Measurements from ENCODE around the gene ANKRD33B. TPM values are rescaled to one million over a fixed set of nuclear protein-coding genes. Genes with fewer than 3 reads are reported as not detected.

The ANKRD33B gene
- total RNA-seq, 6 experiments from 2014 or later = 6.3 to 13.2 (median 11.9) TPM

- Mint-ChIP-seq H3K4me3 (no peak overlapping the region), H3K27ac (no peak overlapping the region), H3K9me3 (peaks cover 5% of the 10 kb centered on the region; the same call in 1 of the 2 replicates), H3K36me3 (ENCODE audit: low read depth) (peaks cover 35% of the 10 kb centered on the region), H3K27me3 (ENCODE audit: insufficient read depth) (no peaks in the 10 kb centered on the region; the same call in 1 of the 2 replicates), H3K4me1 (ENCODE audit: low read depth) (peaks cover 18% of the 10 kb centered on the region)
- TF ChIP-seq CTCF (IDR thresholded peaks at IDR 0.05) = no peak
- DNase-seq = no peak
Observed at GRCh38 chr5:10623305-10623910, 59.5 kb downstream of the ANKRD33B start.

- H3K4me3 Mint-ChIP-seq = no peak overlapping the region
- peaks cover 27% of the 10 kb centered on the region for H3K36me3 Mint-ChIP-seq (ENCODE audit: low read depth)
- no peaks in the 10 kb centered on the region for H3K27me3 Mint-ChIP-seq (ENCODE audit: insufficient read depth)
- H3K27ac Mint-ChIP-seq = no peak overlapping the region
- H3K4me1 Mint-ChIP-seq (ENCODE audit: low read depth) = peaks cover 20% of the 10 kb centered on the region
- TF ChIP-seq CTCF (IDR thresholded peaks at IDR 0.05) = no peak
- DNase-seq = no peak
- peaks cover 5% of the 10 kb centered on the region; the same call in 1 of the 2 replicates for H3K9me3 Mint-ChIP-seq
Observed at GRCh38 chr5:10624206-10624605, 60.3 kb downstream of the ANKRD33B start.

- TF ChIP-seq CTCF (IDR thresholded peaks at IDR 0.05) = no peak
- Mint-ChIP-seq H3K4me3 (no peak overlapping the region), H3K9me3 (peaks cover 5% of the 10 kb centered on the region; the same call in 1 of the 2 replicates), H3K4me1 (ENCODE audit: low read depth) (peaks cover 24% of the 10 kb centered on the region), H3K27ac (no peak overlapping the region), H3K36me3 (ENCODE audit: low read depth) (peaks cover 30% of the 10 kb centered on the region), H3K27me3 (ENCODE audit: insufficient read depth) (no peaks in the 10 kb centered on the region)
- DNase-seq = no peak
Observed at GRCh38 chr5:10624679-10625078, 60.8 kb downstream of the ANKRD33B start.

GRCh38 chr5:10625700-10626472, 62.0 kb downstream of the ANKRD33B start:
- DNase-seq = no peak

GRCh38 chr5:10626473-10627013, 62.7 kb downstream of the ANKRD33B start:
- Mint-ChIP-seq H3K4me1 (ENCODE audit: low read depth) (peaks cover 38% of the 10 kb centered on the region), H3K27ac (peak overlapping the region; percentile 84), H3K9me3 (no peaks in the 10 kb centered on the region), H3K4me3 (peak overlapping the region; percentile 89), H3K36me3 (ENCODE audit: low read depth) (peaks cover 19% of the 10 kb centered on the region), H3K27me3 (ENCODE audit: insufficient read depth) (no peaks in the 10 kb centered on the region; the same call in 1 of the 2 replicates)
- no peak for DNase-seq
- no peak for TF ChIP-seq CTCF (IDR thresholded peaks at IDR 0.05)

More at GRCh38 chr5:10625700-10626472, 62.0 kb downstream of the ANKRD33B start:
- peaks cover 25% of the 10 kb centered on the region for H3K36me3 Mint-ChIP-seq (ENCODE audit: low read depth)
- H3K27me3 Mint-ChIP-seq (ENCODE audit: insufficient read depth) = no peaks in the 10 kb centered on the region
- no peak overlapping the region; the same call in 1 of the 2 replicates for H3K27ac Mint-ChIP-seq
- H3K9me3 Mint-ChIP-seq = peaks cover 3% of the 10 kb centered on the region; the same call in 1 of the 2 replicates
- H3K4me3 Mint-ChIP-seq = no peak overlapping the region
- H3K4me1 Mint-ChIP-seq (ENCODE audit: low read depth) = peaks cover 33% of the 10 kb centered on the region
- no peak for TF ChIP-seq CTCF (IDR thresholded peaks at IDR 0.05)

All from HFFc6 (cell line).